Measurements from ENCODE around the gene UBE2Q2. TPM values are rescaled to one million over a fixed set of nuclear protein-coding genes. Genes with fewer than 3 reads are reported as not detected.

The UBE2Q2 gene
- polyA plus RNA-seq, 1 of the 3 experiments (the other 2 are of a cell fraction), result 14.5 TPM

DNA sequence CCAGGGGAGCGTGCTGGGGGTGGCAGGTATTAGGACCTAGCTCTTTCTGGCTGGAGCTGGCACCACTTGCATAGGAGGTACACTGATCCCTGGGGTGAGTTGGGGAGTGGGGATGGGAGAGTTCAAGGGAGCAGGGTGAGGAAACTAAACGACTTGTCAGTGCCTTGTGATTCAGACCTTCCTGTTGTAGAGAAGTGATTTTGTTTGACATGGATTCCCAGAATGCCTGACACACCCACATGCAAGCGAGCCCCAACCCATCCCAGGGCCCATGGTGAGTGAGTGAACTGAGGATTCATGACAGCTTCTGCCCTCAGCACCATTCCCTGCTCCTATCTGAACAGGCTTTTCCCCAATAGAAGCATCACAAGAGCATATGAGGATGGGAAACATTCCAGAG lies 15.6 kb upstream of the UBE2Q2 start:
- WGBS (ENCODE audit: low lambda C conversion rate), result 40% methylated on average over 3 of the region's 3 CpGs
- TF ChIP-seq POLR2AphosphoS5 (IDR thresholded peaks at IDR 0.05; ENCODE audit: low read depth, low read length) (no peak), RAD21 (IDR thresholded peaks at IDR 0.05; ENCODE audit: low read length) (no peak), GATA2 (CRISPR knock-in tag; IDR thresholded peaks at IDR 0.05) (no peak), SMC3 (IDR thresholded peaks at IDR 0.05; ENCODE audit: low read depth, low read length) (no peak), RXRA (IDR thresholded peaks at IDR 0.05; ENCODE audit: borderline replicate concordance, low read depth) (no peak)
- TF ChIP-seq, protein P1, sequence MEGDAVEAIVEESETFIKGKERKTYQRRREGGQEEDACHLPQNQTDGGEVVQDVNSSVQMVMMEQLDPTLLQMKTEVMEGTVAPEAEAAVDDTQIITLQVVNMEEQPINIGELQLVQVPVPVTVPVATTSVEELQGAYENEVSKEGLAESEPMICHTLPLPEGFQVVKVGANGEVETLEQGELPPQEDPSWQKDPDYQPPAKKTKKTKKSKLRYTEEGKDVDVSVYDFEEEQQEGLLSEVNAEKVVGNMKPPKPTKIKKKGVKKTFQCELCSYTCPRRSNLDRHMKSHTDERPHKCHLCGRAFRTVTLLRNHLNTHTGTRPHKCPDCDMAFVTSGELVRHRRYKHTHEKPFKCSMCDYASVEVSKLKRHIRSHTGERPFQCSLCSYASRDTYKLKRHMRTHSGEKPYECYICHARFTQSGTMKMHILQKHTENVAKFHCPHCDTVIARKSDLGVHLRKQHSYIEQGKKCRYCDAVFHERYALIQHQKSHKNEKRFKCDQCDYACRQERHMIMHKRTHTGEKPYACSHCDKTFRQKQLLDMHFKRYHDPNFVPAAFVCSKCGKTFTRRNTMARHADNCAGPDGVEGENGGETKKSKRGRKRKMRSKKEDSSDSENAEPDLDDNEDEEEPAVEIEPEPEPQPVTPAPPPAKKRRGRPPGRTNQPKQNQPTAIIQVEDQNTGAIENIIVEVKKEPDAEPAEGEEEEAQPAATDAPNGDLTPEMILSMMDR (IDR thresholded peaks at IDR 0.05), result no peak
- TF ChIP-seq, protein P2, sequence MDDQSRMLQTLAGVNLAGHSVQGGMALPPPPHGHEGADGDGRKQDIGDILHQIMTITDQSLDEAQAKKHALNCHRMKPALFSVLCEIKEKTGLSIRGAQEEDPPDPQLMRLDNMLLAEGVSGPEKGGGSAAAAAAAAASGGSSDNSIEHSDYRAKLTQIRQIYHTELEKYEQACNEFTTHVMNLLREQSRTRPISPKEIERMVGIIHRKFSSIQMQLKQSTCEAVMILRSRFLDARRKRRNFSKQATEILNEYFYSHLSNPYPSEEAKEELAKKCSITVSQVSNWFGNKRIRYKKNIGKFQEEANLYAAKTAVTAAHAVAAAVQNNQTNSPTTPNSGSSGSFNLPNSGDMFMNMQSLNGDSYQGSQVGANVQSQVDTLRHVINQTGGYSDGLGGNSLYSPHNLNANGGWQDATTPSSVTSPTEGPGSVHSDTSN (IDR thresholded peaks at IDR 0.05), result no peak
- Histone ChIP-seq H3K36me3 (replicated peaks in 1 of 2; ENCODE audit: control insufficient read depth in 1 of 2, insufficient read depth in 2 of 2, low read length in 1 of 2) (no peaks in the 10 kb centered on the region), H3K4me2 (no peak overlapping the region), H3K79me2 (ENCODE audit: insufficient read depth) (no peaks in the 10 kb centered on the region), H3K9me3 (no peaks in the 10 kb centered on the region), H3F3A (replicated peaks; ENCODE audit: insufficient read depth) (no peaks in the 10 kb centered on the region), H3K9ac (no peak overlapping the region), H2AFZ (ENCODE audit: low read depth) (no peak overlapping the region), H4K20me1 (ENCODE audit: insufficient read depth) (no peaks in the 10 kb centered on the region), H3K27me3 (ENCODE audit: insufficient read depth) (no peaks in the 10 kb centered on the region), H3K9me2 (no peaks in the 10 kb centered on the region), H3K4me1 (ENCODE audit: control insufficient read depth in 1 of 2, insufficient read depth in 2 of 2, low read depth in 1 of 2, low read length in 1 of 2) (peaks cover 0 to 7% of the 10 kb centered on the region in 2 experiments; a peak in 2 of 4 replicates), H3K4me3 (ENCODE audit: low read depth in 2 of 2, low read length in 1 of 2) (no peak overlapping the region), H3K27ac (ENCODE audit: low read depth in 2 of 2, low read length in 1 of 2) (no peak overlapping the region)
- DNase-seq, result no peak
- CTCF ChIA-PET, result interaction anchor here (1.0 to 1.4 kb wide), 2 partner anchors 11 to 41 kb away, joined by 3 to 6 read pairs; no protein-coding TSS in a partner anchor
- POLR2A ChIA-PET, result no interaction called here

DNA sequence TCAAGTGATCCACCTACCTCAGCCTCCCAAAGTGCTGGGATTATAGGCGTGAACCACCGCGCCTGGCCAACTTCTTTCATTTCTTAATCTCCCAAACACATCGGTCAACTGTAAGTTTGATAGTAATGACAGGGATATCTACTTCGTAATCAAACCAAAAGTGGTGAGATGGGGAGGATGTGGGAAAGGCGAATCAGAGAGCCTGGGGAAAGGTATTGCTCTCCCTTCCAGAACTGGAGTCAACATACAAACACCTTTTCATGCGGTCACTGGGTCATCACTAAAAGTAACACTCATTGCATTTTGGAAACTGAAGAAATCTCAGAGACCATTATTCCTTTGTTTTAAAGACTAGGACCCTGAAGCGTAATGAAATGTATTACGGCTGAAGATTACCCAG lies 14.8 kb upstream of the UBE2Q2 start:
- H3K9ac ChIP-seq, result no peak overlapping the region
- no peak for TF ChIP-seq TAF1 (IDR thresholded peaks at IDR 0.05; ENCODE audit: borderline replicate concordance, low read depth, low read length)
- TF ChIP-seq EP300 (IDR thresholded peaks at IDR 0.05; ENCODE audit: borderline replicate concordance in 1 of 2, low read depth in 1 of 2, low read length in 1 of 2), result no peak
- TF ChIP-seq, protein P3, sequence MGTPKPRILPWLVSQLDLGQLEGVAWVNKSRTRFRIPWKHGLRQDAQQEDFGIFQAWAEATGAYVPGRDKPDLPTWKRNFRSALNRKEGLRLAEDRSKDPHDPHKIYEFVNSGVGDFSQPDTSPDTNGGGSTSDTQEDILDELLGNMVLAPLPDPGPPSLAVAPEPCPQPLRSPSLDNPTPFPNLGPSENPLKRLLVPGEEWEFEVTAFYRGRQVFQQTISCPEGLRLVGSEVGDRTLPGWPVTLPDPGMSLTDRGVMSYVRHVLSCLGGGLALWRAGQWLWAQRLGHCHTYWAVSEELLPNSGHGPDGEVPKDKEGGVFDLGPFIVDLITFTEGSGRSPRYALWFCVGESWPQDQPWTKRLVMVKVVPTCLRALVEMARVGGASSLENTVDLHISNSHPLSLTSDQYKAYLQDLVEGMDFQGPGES (IDR thresholded peaks at IDR 0.05; ENCODE audit: low read depth, low read length), result no peak
- no peak for TF ChIP-seq RFX5 (IDR thresholded peaks at IDR 0.05; ENCODE audit: low read length)
- no peak for TF ChIP-seq NFIC (IDR thresholded peaks at IDR 0.05; ENCODE audit: borderline replicate concordance)
- no peak for TF ChIP-seq RXRA (IDR thresholded peaks at IDR 0.05; ENCODE audit: borderline replicate concordance, low read depth)
- no peak for TF ChIP-seq TEAD4 (IDR thresholded peaks at IDR 0.05; ENCODE audit: borderline replicate concordance, insufficient read depth)
- TF ChIP-seq NRF1 (IDR thresholded peaks at IDR 0.05; ENCODE audit: low read depth, low read length), result no peak
- TF ChIP-seq TCF12 (IDR thresholded peaks at IDR 0.05), result no peak
- TF ChIP-seq ELF1 (IDR thresholded peaks at IDR 0.05), result no peak
- TF ChIP-seq, protein P4, sequence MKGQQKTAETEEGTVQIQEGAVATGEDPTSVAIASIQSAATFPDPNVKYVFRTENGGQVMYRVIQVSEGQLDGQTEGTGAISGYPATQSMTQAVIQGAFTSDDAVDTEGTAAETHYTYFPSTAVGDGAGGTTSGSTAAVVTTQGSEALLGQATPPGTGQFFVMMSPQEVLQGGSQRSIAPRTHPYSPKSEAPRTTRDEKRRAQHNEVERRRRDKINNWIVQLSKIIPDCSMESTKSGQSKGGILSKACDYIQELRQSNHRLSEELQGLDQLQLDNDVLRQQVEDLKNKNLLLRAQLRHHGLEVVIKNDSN (IDR thresholded peaks at IDR 0.05; ENCODE audit: borderline replicate concordance, low read depth), result no peak
- TF ChIP-seq JUND (IDR thresholded peaks at IDR 0.05), result no peak
- TF ChIP-seq RAD21 (IDR thresholded peaks at IDR 0.05; ENCODE audit: low read length), result no peak
- TF ChIP-seq, protein P1 (IDR thresholded peaks at IDR 0.05), result no peak
- ChIA-PET CTCF (interaction anchor here (1.0 kb wide), 1 partner anchor 42 kb away, joined by 3 read pairs; no protein-coding TSS in a partner anchor), POLR2A (no interaction called here)
- H2AFZ ChIP-seq (ENCODE audit: low read depth), result no peak overlapping the region
- no peaks in the 10 kb centered on the region for H3K36me3 ChIP-seq (replicated peaks in 1 of 2; ENCODE audit: control insufficient read depth in 1 of 2, insufficient read depth in 2 of 2, low read length in 1 of 2)
- no peaks in the 10 kb centered on the region for H3K9me2 ChIP-seq
- H3K79me2 ChIP-seq (ENCODE audit: insufficient read depth), result no peaks in the 10 kb centered on the region
- H3K9me3 ChIP-seq, result no peaks in the 10 kb centered on the region
- no peak overlapping the region for H3K4me3 ChIP-seq (ENCODE audit: low read depth in 2 of 2, low read length in 1 of 2)
- no peaks in the 10 kb centered on the region for H3K27me3 ChIP-seq (ENCODE audit: insufficient read depth)
- DNase-seq, result no peak
- H3K4me1 ChIP-seq (ENCODE audit: control insufficient read depth in 1 of 2, insufficient read depth in 2 of 2, low read depth in 1 of 2, low read length in 1 of 2), result peaks cover 0 to 7% of the 10 kb centered on the region in 2 experiments; a peak in 2 of 4 replicates
- H3K27ac ChIP-seq (ENCODE audit: low read depth in 2 of 2, low read length in 1 of 2), result no peak overlapping the region
- WGBS (ENCODE audit: low lambda C conversion rate), result 88% methylated on average over 9 of the region's 9 CpGs
- no peaks in the 10 kb centered on the region for H4K20me1 ChIP-seq (ENCODE audit: insufficient read depth)
- H3K4me2 ChIP-seq, result no peak overlapping the region
- H3F3A ChIP-seq (replicated peaks; ENCODE audit: insufficient read depth), result no peaks in the 10 kb centered on the region
